ENCODE measurements around the gene TRNT1.

Gene TRNT1

GRCh38 chr3:3105815-3106214 is 20.9 kb upstream of the TRNT1 start:
- Histone ChIP-seq H3K27me3 (ENCODE audit: insufficient read depth, poor library complexity, severe bottlenecking) (no peaks in the 10 kb centered on the region), H3K36me3 (ENCODE audit: low read depth) (no peaks in the 10 kb centered on the region), H3K4me3 (ENCODE audit: severe bottlenecking) (no peak overlapping the region), H3K27ac (ENCODE audit: poor library complexity, severe bottlenecking) (no peak overlapping the region), H3K4me1 (ENCODE audit: insufficient read depth, poor library complexity, severe bottlenecking) (no peaks in the 10 kb centered on the region), H3K9me3 (ENCODE audit: severe bottlenecking) (peaks cover 2% of the 10 kb centered on the region)
- no peak for ATAC-seq (ENCODE audit: low read depth)
- TF ChIP-seq, protein P1, sequence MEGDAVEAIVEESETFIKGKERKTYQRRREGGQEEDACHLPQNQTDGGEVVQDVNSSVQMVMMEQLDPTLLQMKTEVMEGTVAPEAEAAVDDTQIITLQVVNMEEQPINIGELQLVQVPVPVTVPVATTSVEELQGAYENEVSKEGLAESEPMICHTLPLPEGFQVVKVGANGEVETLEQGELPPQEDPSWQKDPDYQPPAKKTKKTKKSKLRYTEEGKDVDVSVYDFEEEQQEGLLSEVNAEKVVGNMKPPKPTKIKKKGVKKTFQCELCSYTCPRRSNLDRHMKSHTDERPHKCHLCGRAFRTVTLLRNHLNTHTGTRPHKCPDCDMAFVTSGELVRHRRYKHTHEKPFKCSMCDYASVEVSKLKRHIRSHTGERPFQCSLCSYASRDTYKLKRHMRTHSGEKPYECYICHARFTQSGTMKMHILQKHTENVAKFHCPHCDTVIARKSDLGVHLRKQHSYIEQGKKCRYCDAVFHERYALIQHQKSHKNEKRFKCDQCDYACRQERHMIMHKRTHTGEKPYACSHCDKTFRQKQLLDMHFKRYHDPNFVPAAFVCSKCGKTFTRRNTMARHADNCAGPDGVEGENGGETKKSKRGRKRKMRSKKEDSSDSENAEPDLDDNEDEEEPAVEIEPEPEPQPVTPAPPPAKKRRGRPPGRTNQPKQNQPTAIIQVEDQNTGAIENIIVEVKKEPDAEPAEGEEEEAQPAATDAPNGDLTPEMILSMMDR (IDR thresholded peaks at IDR 0.05; ENCODE audit: poor library complexity, severe bottlenecking): no peak
- DNase-seq (ENCODE audit: low spot score): no peak

DNA sequence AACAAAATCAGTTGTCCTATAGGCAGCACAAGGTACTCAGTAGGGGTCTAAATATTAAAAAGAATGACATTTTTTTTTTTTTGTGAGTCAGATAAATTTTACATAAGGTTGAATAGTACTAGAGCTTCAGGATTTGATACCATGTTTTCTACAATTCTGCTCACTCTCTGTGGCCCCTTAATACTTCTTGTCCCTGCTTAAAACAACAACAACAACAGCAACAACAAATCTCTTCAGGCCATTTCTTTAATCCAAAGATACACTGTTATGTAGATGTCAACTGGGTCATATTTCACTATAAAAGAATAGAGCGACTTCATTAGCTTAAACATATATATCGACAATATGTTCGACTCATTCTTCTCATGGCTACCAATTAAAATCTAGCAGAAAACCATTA is 19.6 kb upstream of the TRNT1 start:
- TF ChIP-seq, protein P1 (IDR thresholded peaks at IDR 0.05; ENCODE audit: poor library complexity, severe bottlenecking): no peak
- ATAC-seq (ENCODE audit: low read depth) (no peak), DNase-seq (ENCODE audit: low spot score) (no peak)
- no peaks in the 10 kb centered on the region for H3K4me1 ChIP-seq (ENCODE audit: insufficient read depth, poor library complexity, severe bottlenecking)
- H3K4me3 ChIP-seq (ENCODE audit: severe bottlenecking): no peak overlapping the region
- no peak overlapping the region for H3K27ac ChIP-seq (ENCODE audit: poor library complexity, severe bottlenecking)
- H3K27me3 ChIP-seq (ENCODE audit: insufficient read depth, poor library complexity, severe bottlenecking): no peaks in the 10 kb centered on the region
- H3K36me3 ChIP-seq (ENCODE audit: low read depth): no peaks in the 10 kb centered on the region
- H3K9me3 ChIP-seq (ENCODE audit: severe bottlenecking): peaks cover 2% of the 10 kb centered on the region

DNA sequence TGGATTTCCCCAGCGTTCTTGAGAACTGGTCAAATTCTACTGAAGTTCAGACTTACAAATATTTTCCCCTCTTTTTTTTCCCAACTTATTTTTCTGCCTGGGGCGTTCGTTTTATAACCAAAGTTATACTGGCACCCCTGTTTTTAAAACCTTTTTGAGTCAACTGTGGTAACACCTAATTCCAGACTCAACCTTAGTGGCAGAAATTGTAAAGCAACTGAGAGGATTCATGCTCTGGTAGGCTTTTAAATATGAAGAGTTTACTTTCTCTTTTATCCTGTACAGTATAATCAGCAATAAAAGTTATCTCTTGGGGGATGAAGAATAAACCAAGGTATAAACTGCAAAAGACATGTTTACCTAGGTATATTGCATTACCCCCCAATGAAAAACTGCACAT is 18.9 kb upstream of the TRNT1 start:
- H3K4me1 ChIP-seq (ENCODE audit: insufficient read depth, poor library complexity, severe bottlenecking): no peaks in the 10 kb centered on the region
- peaks cover 4% of the 10 kb centered on the region for H3K9me3 ChIP-seq (ENCODE audit: severe bottlenecking)
- H3K4me3 ChIP-seq (ENCODE audit: severe bottlenecking): no peak overlapping the region
- TF ChIP-seq, protein P1 (IDR thresholded peaks at IDR 0.05; ENCODE audit: poor library complexity, severe bottlenecking): no peak
- no peaks in the 10 kb centered on the region for H3K36me3 ChIP-seq (ENCODE audit: low read depth)
- H3K27me3 ChIP-seq (ENCODE audit: insufficient read depth, poor library complexity, severe bottlenecking): no peaks in the 10 kb centered on the region
- ATAC-seq (ENCODE audit: low read depth): no peak
- H3K27ac ChIP-seq (ENCODE audit: poor library complexity, severe bottlenecking): no peak overlapping the region
- no peak for DNase-seq (ENCODE audit: low spot score)

GRCh38 chr3:3109407-3110298 is 17.1 kb upstream of the TRNT1 start:
- TF ChIP-seq, protein P1 (IDR thresholded peaks at IDR 0.05; ENCODE audit: poor library complexity, severe bottlenecking): no peak
- H3K36me3 ChIP-seq (ENCODE audit: low read depth): no peaks in the 10 kb centered on the region
- no peaks in the 10 kb centered on the region for H3K27me3 ChIP-seq (ENCODE audit: insufficient read depth, poor library complexity, severe bottlenecking)
- no peak overlapping the region for H3K4me3 ChIP-seq (ENCODE audit: severe bottlenecking)
- H3K4me1 ChIP-seq (ENCODE audit: insufficient read depth, poor library complexity, severe bottlenecking): no peaks in the 10 kb centered on the region
- DNase-seq (ENCODE audit: low spot score): no peak
- H3K27ac ChIP-seq (ENCODE audit: poor library complexity, severe bottlenecking): no peak overlapping the region
- H3K9me3 ChIP-seq (ENCODE audit: severe bottlenecking): peaks cover 4% of the 10 kb centered on the region
- ATAC-seq (ENCODE audit: low read depth): no peak

DNA sequence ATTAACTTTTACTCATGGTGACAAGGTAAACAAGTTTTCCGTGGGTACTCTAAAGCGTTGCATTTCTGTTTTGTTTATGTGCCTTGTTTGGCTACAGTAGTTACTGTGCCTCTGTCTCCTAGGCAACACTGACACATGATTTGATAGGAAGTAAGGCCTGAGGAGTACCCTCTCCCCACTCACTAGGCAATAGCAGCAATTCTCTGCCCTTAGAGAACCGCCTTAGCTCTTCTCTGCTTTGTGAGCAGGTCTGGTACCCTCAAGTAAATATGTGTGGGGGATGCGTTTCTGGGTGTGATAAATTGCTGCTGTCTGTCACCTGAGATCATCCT is 16.5 kb upstream of the TRNT1 start, which contains the start of gene IL5RA:
IL5RA (minus strand) TSS at position 76 of the 332 bp plus-strand sequence. CDS start 5,390 bp downstream, outside the sequence.
- TF ChIP-seq, protein P1 (IDR thresholded peaks at IDR 0.05; ENCODE audit: poor library complexity, severe bottlenecking): no peak
- no peaks in the 10 kb centered on the region for H3K36me3 ChIP-seq (ENCODE audit: low read depth)
- peaks cover 4% of the 10 kb centered on the region for H3K9me3 ChIP-seq (ENCODE audit: severe bottlenecking)
- no peaks in the 10 kb centered on the region for H3K27me3 ChIP-seq (ENCODE audit: insufficient read depth, poor library complexity, severe bottlenecking)
- DNase-seq (ENCODE audit: low spot score) (no peak), ATAC-seq (ENCODE audit: low read depth) (no peak)
- H3K27ac ChIP-seq (ENCODE audit: poor library complexity, severe bottlenecking): no peak within 1 kb of the TSS
- no peaks in the 10 kb centered on the region for H3K4me1 ChIP-seq (ENCODE audit: insufficient read depth, poor library complexity, severe bottlenecking)
- H3K4me3 ChIP-seq (ENCODE audit: severe bottlenecking): no peak within 1 kb of the TSS

Data from RWPE2 (cell line).